T-helper 1 cell treated with Interleukin-12 subunit alpha and Interleukin-12 subunit beta and Interleukin-4 antibody, amounts not matched to agents 30 ng/mL and 1 ng/mL, for 36 hours (primary cell): ENCODE measurements around the gene CCKAR. TPM values are rescaled to one million over a fixed set of nuclear protein-coding genes. Genes with fewer than 3 reads are reported as not detected.

Experiments
- intact Hi-C: fragments of 100-400 bp; cut with micrococcal nuclease; formaldehyde crosslinking; loops from one replicate; pipeline ENCODE4 v1.15.1; 2024
- total RNA-seq: library from RNA; stranded (reverse); gene quantifications from 2 replicates; pipeline ENCODE4 v1.2.3, GENCODE V29; 2022

The CCKAR gene
- total RNA-seq, 1 donor from 2014 or later: not detected

- intact Hi-C loops: loop anchor here (1.0 kb wide), 5 partner anchors 123 to 550 kb away; no protein-coding TSS in a partner anchor
These were observed 30.3 kb downstream of the CCKAR start for GRCh38 chr4:26459756-26460530.

- intact Hi-C loops: loop anchor here (1.0 kb wide), 5 partner anchors 124 to 551 kb away; no protein-coding TSS in a partner anchor
These were observed 31.1 kb downstream of the CCKAR start for GRCh38 chr4:26459054-26459755.

DNA sequence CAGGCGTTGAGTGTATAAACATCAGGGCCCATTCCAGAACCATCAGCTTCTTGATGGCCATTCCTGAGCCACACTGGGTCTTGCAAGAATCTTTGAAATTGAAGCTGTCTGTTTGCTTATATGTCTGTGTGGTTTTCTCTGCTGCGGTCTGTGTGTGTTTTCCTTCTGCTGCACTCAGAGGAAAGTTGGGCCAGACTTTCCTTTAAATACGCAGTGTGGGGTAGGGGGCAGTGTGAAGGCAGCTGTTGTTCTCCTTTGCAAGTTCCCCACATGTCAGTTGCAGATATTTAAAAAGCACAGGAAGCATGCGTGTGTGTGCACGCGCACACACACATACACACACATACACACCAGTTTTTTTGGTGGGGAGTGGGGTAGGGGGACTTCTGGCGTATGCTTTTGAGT, 32.1 kb downstream of the CCKAR start:
- intact Hi-C loops: no loop called here

- intact Hi-C loops: no loop called here
These were observed 32.9 kb downstream of the CCKAR start for GRCh38 chr4:26457412-26457811.

DNA sequence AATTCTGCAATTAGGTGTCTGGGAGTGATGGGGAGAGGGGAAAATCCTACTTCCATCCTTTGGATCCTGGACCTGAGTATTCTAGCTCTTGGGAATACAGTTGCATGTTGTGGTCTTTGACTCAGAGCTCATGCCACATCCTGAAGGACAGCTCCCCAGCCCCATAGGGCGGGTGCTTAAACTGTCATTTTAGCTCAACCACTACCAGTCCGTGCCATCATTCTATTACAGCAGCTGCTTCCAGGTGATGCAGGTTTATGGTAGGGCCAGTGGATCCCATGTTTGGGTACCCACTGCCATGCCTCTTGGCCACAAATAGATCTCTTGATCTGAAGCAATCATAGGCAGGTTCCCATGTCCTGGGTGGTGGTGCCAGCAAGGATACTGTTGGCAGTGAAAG, 34.7 kb downstream of the CCKAR start:
- intact Hi-C loops: no loop called here

- intact Hi-C loops: no loop called here
These were observed 35.3 kb downstream of the CCKAR start for GRCh38 chr4:26454961-26455360.

GRCh38 chr4:26452565-26453531, 37.4 kb downstream of the CCKAR start:
- intact Hi-C loops: no loop called here

DNA sequence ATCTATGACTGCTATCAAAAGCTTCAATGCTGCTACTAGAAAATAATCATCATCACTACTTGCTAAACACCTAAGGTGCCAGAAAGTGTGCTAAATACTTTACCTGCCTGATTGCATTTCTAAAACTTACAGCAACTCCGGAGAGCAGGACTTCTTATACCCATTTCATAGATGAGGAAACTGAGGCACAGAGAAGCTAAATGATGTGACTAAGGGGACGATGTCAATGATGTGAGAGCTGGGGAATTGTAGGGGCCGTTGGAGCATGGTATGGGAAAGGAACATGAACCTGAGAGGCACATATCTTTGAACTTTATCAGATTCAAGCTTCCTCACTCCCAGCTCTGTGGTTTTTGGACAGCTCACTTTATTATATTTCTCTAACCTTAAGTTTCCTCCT, 38.7 kb downstream of the CCKAR start:
- intact Hi-C loops: no loop called here

- intact Hi-C loops: no loop called here
These were observed 39.9 kb downstream of the CCKAR start for GRCh38 chr4:26450418-26450817.

- intact Hi-C loops: no loop called here
These were observed 42.9 kb downstream of the CCKAR start for GRCh38 chr4:26447378-26447777.

- intact Hi-C loops: no loop called here
These were observed 48.5 kb downstream of the CCKAR start for GRCh38 chr4:26441771-26442170.

GRCh38 chr4:26441102-26441501, 49.2 kb downstream of the CCKAR start:
- intact Hi-C loops: no loop called here

DNA sequence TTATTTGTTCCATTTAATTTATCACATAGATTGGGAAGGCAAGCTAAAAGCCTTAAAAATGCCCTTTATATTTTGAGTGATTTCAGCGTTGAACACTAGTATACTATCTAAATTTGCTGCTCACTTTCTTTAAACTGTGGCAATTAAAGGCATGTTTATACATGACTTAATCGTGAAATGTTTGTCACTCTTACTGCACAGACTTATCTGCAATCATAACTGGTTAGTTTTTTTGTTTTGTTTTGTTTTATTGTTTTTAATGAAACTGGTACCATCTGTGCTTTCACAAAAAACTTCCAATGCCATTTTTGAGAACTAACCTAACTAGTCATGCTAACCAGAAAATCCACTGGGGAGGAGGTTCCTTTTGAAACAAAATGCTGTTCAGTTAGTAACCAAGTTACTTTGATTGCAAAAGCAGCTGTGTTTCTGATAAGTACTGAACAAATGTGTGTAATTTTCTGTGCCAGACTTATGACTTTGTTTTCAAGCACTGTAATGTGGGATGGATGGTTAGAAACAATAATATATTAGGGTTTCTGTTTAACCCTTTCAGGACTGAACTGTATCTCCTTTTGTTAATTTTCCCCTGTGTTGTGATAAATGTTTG, 56.1 kb downstream of the CCKAR start:
- intact Hi-C loops: no loop called here

DNA sequence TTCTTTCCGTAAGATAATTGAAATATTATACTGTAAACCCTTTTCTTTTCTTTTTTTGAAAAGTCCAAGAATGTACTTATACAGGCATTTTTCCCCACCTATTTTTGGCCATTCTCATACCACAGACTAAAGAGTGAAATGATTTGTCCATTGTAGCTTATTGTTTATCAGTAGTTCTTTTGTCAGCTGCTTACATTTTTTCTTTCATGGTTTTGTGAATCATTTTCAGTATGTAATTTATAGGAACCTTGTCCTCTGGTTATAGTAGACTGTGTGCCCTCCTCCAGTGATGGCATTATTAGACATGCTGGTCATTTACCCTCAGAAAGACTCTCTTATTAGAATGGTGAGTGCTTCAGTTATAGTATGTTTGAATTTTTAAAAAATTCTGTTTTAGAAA, 56.7 kb downstream of the CCKAR start:
- intact Hi-C loops: no loop called here

DNA sequence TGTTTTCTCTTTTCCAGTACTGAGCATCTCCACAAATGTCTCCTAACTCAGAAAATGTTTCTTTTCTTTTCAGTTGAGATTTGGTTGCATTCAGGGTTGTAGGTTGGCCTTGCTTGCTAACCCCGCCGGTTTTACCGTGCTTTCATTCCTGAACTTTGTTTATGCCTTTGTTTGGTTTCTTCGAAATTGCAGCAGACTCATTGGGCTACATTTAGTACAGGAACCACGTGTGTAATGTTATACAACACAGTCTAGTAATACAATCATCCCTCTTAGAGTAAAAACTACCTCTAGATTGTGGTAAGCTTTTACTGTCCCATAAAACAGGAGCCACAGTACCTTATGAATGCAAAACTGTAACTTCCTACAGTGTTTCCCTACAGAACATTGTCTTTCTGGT, 57.9 kb downstream of the CCKAR start:
- intact Hi-C loops: no loop called here

DNA sequence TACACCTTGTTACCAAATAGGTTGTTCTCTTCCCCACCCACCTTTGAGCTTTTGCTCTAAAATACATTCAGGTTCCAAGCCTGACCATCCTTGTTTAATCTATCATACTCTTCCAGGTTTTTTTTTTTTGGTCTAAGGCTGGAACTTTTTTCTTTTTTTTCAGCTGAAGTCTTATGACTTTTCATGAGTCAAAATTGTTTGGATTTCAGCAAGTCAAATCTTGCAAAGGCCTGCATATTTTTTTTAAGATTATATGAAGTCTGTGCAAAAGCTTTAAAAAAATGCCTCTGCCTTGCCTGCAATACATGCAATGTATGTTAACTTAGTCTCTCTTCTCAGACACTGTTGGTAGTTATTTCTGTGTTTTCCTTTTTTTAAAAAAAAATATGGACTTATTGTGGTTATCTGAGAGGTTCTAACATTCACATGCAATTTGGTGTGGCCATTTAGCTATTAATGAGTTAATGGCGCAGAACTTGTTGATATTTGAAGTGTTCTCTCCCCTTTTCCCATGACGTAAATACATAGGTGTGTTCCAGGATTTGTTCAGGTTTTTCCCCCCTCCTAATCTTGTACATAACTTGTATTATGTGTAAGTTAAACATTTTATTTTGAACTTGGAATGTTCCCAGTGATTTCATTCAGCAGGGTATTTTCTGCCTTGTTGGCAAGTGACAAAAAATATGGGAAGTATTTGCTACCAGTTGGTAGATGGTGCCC, 58.7 kb downstream of the CCKAR start:
- intact Hi-C loops: no loop called here
